DND-41 (cell line): ENCODE results near the gene STOML3.

Source experiments
- EZH2 ChIP-seq: IDR thresholded peaks from 3 replicates; pipeline ENCODE4 v1.6.1; 2012; ENCODE audit warnings: borderline replicate concordance, low read depth, mild to moderate bottlenecking, moderate library complexity, low read length, inconsistent platforms; ENCODE audit not compliant: severe bottlenecking
- TF ChIP-seq, protein P1 (sequence below): IDR thresholded peaks from 2 replicates; pipeline ENCODE4 v1.5.1; 2012; ENCODE audit warnings: borderline replicate concordance, low read length, moderate library complexity, mild to moderate bottlenecking; ENCODE audit not compliant: poor library complexity, severe bottlenecking; ENCODE audit errors: extremely low read depth

GRCh38 chr13:39040206-39040605 lies 49.6 kb upstream of the STOML3 start:
- TF ChIP-seq EZH2: no peak
- TF ChIP-seq, protein P1, sequence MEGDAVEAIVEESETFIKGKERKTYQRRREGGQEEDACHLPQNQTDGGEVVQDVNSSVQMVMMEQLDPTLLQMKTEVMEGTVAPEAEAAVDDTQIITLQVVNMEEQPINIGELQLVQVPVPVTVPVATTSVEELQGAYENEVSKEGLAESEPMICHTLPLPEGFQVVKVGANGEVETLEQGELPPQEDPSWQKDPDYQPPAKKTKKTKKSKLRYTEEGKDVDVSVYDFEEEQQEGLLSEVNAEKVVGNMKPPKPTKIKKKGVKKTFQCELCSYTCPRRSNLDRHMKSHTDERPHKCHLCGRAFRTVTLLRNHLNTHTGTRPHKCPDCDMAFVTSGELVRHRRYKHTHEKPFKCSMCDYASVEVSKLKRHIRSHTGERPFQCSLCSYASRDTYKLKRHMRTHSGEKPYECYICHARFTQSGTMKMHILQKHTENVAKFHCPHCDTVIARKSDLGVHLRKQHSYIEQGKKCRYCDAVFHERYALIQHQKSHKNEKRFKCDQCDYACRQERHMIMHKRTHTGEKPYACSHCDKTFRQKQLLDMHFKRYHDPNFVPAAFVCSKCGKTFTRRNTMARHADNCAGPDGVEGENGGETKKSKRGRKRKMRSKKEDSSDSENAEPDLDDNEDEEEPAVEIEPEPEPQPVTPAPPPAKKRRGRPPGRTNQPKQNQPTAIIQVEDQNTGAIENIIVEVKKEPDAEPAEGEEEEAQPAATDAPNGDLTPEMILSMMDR: no peak
